EL (cell line): Measurements from ENCODE around the gene SLAMF6.

Experiments
- DNase-seq: peaks from one replicate; pipeline ENCODE4 v3.0.0-alpha.2; 2016

The SLAMF6 gene

DNA sequence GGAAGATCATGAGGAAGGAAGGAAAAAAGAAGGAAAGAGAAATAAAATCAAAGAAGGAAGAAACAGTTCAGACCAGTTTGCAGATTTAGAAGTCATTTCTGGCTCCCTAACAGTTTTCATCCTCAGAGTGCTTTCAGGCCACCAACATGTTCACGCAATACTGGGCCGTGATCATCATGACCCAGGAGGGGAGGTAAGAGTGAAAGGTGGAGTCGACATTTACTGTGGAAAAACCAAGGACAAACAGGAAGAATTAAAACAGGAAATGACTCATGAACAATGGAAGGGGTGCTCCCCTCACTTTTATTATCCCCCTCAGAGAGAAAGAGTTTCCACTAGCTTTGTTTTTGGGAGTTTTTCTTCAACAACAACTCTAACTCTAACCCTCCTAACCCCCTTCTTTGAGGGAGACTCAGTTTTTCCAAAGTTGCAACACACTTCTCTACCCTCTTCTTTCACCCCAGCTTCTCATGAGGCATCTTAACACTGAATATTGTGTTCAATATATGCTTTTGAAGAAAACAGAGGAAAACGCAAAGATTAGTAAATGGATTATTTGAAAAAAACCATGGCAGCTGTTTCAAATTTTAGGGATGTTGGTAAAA lies 62.3 kb downstream of the SLAMF6 start:
- no peak for DNase-seq

DNA sequence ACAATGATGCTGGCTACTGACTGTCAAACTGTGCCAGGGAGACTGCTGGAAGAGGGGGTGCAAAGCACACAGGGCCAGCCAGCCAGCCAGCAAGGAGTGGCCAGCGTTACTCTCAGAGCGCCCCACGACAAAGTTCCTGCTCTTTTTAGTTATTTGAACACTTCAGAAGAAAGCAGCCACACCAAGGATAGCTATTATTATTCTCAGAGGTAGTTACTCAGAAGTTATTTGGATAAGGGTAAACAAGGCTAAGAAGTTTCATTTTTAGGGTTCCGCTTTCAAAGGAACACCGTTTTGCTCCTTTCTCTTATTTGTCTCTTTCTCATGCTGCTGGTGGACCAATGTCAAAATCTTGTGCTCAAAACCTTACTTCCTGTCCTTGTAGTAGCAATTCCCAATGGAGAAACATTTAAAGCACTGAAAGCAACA lies 62.8 kb downstream of the SLAMF6 start:
- DNase-seq = no peak

DNA sequence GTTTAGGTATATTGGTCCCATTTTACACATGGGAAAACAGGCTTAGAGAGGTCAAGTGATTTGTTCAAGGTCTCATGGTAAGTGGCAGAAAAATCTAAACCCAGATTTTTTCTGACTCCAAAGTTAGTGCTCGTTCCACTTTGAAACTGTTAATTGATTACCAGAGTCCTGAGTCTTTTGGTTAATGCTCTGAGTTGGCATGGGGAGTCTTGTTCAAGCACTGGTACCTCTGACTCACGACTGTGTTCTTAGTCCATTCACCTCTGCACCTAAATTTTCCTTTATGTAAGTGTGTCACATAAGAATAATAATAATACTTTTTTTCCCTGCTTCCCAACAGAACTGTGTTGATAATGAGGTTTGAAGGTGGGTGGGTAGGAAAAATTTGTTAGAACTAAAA lies 63.4 kb downstream of the SLAMF6 start:
- DNase-seq = no peak

DNA sequence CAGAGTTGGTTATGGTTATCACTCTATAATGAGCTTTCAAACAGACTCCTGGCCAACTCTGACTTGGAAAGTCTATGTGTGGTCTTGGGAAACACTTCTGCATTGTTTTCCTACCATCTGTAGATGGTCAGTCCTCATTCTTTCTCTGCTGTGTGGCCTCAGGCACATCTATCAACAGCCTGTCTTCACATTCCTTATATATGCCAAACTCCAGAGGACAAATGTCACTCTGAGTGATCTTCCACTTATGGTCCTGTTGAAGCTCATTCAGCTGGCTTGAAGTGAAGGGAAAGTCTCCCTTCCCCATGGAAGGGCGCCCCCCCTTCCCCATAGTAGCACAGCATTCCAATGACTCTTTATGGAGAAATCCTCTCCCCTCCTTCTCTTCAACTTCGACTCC lies 64.0 kb downstream of the SLAMF6 start:
- no peak for DNase-seq

DNA sequence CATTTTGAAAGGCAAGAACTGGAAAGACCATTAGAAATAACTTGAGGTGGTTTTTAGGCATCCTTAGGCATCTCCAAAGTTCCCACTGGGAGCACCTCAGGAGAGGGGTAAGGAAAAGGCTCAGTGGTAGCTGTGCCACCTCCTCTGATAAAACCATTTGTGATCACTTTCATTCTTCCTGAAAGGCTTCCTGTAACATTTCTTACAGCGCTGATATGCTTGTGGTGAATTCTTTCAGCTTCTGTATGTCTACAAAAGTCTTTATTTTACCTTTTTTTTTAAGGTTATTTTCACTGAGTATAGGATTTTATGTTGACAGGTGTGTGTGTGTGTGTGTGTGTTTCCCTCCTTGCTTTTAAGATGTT lies 67.9 kb downstream of the SLAMF6 start:
- DNase-seq = no peak

DNA sequence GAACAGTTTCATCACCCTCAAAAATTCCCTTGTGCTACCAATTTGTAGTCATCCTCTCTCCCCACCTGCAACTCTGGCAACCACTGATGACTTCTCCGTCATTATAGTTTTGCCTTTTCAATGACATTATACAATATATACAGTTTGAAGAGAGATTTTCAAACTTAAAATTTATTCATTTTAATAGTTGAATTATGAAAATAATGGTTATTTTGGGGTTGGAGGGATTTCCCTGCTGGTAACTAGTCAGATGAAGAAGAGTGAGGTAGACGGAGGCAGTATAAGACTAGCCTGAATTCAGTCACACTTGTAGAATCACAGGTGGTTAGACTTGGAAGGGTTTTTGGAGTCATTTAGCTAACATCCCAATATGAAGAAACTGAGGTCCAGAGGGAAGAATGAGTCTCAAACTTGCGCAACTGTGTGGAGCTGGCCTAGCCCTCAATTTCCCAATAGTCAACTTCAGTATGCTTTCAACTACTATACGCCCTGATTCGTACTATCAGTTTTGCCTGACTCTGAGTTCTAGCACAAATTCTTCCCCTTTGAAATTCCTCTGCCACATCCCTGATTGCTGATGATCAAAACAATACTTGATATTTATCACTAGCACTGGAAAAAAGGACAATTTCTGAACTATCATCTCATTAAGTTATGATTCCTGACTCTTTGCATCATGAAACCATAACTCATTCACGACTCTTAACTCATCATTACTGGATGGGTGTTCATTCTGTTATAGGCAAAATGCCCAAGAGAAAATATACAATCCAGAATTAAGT lies 68.5 kb downstream of the SLAMF6 start:
- no peak for DNase-seq

DNA sequence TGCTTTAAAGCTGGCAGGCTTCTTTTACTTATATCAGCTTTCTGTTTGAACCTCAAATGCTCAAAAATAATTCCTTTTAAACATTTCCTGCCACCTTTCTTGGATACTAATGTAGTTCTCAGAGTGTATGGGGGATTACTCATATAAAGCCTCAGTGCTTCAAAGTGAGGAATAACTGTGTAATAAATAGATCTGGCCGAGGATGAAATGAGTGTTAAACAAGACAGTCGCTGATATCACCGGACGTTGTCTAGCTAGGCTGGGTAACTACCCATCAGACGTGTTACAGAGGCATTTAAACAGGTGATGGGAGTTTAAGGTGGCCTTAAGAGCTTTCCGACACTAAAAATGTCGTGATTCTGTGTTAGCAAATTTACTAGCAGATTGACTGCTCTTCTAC lies 69.6 kb downstream of the SLAMF6 start:
- no peak for DNase-seq

DNA sequence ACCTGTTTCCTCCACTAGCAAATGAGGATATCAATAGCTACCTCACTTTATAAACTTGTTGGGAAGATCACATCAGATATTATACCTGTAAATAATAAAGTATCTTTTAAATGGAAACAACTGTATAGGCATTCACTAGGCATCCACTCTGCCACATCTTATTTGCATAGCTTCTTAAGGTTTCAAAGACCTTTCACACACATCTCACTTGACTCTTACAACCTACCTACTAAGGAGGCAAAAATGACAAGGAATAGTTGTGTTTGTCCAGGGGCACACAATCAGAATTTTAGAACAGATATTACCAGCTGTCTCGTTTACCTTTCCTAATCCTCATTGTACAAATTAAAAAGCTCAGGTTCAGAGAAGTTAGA lies 71.2 kb downstream of the SLAMF6 start:
- no peak for DNase-seq

DNA sequence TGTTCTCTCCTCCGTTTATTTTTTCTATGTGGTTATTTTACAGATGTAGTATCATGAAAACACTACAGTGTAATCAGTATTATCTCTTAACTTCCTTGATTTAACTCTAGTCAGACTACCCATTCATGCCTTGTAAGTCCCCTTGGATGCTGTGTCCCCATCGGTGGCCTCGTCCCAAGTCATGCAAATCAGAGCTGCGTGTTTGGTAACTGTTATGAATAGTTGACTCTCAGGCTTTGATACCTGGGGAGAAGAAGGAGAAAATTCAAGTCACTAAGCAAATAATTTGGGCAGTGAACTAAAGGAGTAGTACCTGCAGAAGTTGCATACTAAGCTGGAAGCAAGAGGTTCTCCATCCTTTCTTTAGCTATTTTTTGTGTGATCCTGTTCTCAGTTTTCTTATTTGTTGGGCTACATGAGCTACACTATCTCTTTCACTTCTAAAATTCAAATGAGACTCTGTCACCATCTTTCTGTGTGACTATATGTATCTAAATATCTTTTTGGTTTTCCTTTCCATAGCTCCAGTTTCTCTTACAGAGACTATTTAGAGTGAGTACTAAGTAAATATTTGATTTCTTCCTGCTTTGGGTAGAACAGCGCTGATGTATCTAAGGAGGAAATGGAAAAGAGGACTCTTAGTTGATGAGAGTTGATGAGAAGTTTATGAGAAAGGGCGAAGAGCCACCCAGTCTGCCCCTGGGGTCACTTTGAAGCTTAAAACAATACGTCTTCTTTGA lies 71.8 kb downstream of the SLAMF6 start:
- no peak for DNase-seq

DNA sequence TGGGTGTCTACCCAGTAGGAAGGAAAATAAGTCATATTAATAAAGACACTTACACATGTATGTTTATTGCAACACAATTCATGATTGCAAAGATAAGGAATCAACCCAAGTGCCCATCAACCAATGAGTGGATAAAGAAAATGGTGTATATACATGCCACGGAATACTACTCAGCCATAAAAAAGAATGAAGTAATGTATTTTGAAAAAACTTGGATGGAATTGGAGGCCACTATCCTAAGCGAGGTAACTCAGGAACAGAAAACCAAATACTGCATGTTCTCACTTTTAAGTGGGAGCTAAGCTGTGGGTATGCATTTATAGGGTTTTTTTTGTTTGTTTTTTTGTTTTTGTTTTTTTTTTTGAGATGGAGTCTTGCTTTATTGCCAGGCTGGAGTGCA lies 73.6 kb downstream of the SLAMF6 start:
- no peak for DNase-seq

DNA sequence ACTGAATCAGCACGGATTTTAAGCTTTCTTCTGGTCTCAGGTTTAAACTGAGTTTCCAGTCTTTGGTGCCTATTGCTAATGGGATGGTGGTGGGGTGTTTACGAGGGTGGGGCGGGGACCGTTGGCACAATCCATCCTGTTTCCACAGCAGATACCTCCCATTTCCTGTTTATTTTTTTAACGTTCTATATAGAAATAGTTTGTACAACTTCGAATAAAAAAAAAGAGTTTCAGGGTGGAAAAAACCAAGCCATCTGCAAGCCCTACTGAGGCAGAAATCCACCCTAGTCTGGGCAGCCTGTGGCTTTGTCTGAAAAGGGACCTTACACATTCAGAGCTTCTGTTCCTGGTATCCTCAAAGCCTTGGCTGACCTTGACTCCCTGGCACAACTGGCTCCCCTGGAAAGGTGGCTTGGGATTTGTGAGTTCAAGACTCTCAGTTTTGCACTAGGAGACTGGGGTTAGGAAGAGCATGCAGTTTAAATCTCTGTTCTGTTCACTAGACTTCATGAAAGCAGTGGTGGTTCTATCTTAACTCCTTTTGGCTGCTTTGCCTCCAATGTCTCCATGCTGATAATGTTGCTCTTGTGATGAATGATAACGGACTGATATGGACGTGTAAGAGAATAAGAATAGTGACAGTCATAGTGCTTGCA lies 76.0 kb downstream of the SLAMF6 start:
- DNase-seq = no peak

DNA sequence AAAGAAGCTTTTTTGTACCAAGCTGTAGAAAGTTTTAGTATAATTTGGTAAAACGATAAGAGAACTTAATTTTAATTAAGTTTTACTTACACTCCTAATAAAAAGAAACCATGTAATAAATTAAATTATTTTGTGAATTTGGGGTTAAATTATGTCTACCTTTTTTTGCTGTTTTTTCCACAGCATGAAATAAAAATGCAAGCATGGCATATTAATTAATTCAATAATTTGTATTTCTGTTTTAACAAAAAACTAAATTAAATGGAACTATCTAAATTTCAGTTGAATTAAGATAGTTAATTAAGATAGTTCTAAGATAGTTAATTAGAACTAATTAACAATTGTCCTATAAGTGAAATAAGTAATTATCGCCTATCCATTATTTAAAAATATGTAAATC lies 83.3 kb downstream of the SLAMF6 start:
- DNase-seq = no peak

DNA sequence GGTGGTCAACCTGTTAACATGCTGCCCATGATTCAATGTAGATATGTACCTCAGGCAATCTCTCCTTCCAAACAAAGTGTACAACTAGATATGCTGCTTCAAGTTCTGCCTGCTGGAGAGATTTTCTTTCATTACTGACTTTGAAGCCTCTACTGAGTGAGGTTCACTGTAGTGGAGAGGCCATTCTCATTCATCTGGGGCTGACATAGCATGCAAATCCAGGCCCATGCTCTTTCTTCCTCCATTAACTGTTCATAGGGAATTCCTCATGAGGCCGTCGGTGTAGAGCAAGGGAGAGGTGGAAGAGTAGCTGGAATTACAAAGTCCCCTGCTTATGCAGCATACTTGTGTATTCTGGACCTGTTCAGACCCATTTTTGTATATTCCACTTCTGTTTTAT lies 84.1 kb downstream of the SLAMF6 start:
- DNase-seq = no peak

DNA sequence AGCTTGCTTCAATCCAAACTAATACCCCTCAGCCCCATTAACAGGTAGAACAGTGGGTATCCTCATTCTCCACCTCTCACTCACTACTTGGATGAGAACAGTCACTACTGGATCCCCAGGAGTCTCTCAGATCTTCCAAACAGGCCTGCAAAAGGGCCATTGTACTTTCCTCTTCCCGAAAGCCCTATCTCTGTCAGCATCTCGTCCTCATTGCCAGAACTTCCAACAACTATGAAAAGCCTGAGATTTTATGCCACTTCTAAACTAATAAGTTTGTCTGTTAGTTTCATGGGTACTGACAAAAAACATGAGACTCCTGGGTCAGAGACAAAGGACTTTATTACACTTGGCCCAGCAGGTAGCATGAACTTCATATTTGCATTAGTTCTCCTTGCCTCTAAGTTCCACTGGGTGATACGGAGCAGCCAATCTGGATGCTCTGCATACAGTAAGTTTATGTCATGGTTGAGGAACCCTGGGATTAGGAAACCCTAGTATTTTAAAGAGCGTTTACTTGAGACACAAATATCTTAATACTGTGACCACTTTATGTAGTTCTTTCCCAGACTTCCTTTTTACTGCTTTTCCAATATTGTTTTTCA lies 84.6 kb downstream of the SLAMF6 start:
- no peak for DNase-seq

DNA sequence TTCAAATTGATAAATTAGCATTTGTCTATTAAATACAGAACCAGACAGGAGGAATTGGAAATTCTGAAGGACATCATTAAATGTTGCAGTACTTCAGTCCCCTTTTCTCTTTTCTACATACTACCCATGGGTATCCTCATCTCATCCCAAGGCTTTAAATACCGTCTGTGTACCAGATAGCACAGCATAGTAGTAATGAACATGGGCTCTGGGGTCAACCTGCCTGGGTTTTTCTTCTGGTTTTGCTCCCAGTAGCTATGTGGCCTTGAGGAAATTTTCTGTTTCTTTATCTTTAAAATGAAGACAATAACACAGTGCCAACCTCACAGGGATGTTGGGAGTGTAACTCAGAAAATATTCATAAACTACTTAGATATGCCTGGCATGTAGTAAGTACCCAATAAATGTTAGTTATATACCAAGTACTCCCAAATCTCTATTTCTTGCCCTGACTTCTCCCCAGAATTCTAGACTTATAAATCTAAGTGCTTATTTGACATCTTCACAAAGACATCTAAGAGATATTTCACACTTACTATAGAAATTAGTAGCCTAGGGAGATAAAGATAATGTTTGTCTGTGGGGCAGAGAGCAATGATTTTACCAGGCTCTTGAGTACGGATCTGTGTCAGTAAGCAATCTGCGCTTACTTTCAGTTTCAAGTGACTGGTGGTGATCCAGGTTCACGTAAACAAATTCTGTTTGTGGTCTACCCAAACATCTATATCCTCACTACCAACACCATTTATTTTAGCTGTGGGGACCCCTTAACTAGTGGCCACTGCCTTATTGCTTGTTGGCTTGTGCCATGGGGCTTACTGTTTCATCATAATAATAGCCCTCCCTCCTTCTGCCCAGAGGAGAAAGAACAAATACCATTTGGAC lies 85.4 kb downstream of the SLAMF6 start:
- no peak for DNase-seq

DNA sequence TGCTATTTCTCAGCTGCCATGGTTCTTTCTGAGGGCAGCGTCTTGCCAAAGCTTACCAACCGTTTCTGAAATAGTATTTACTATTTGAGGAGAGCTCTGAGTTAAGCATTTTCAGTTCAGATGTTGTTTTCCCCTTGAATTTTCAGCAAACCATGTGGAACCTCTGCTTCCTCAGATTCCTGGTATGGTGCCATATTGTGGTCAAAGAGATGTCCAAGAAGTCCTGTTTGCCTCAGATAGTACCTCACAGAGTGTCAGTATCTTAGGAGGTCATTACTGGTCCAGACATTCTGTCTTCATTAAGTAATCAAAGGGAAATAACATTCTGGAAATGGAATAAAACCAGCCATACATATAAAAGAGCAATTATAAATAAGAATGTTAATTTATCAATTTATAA lies 86.1 kb downstream of the SLAMF6 start:
- no peak for DNase-seq
